ENCODE data around the gene C16orf90.

DNA sequence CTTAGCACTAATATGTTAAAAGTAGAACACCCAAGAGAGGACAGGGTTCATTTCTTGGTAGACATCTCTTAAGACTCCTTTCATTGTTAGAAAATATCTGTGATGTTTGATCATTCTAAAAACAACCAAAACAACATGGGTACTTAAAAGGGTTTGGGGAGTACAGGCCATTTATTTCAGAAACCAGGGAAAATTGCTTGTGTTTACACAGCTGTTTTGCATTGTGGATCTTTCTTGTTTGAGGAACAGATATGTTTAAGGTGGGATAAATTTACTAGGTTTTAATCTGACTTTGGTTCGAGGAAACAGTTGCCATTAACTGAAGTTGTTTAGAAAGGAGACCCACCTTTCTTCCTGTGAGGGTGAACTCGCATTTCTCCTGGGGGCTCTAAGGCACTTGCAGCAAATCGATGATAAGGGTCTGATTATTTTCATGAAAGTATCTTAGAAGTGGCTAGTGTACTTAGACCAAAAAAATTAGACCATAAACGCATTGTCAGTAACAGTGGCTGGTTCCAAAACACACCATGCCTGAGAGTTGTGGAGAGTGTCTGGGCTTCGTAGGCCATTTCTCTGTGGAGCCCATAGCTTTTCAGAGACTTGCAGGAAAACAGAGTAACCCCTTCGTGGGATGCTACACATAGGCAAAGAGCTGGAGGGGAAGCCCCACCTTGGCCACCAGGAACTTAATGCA, 23.1 kb upstream of the C16orf90 start:
- no peak for TF ChIP-seq EZH2phosphoT487 (IDR thresholded peaks at IDR 0.05; ENCODE audit: low read depth, severe bottlenecking, unreplicated experiment)
- TF ChIP-seq CTCF (IDR thresholded peaks at IDR 0.05; ENCODE audit: poor library complexity): no peak
